SK-N-SH (cell line): ENCODE data around the gene NDP. TPM values are rescaled to one million over a fixed set of nuclear protein-coding genes. Genes with fewer than 3 reads are reported as not detected.

ENCODE experiments used
- CTCF ChIA-PET: fragments of 300-600, 350-600 bp; formaldehyde crosslinking; extraction: SDS; loops from one replicate; lab custom pipeline; 2021; lab: Yijun Ruan, JAX
- POLR2A ChIA-PET: fragments of 350-600 bp; sonication (Branson Sonifier 250); formaldehyde crosslinking; extraction: SDS; loops from one replicate; lab custom pipeline; 2020; ENCODE audit warnings: antibody characterized with exemption, inconsistent platforms; lab: Yijun Ruan, JAX
- DNase-seq: peaks from one replicate; pipeline ENCODE4 v3.0.0; 2012
- H2AFZ ChIP-seq: fragments of 200-600 bp; sonication (generic); 2 replicates; pipeline ENCODE4 v1.8.1; 2016; ENCODE audit warnings: antibody characterized with exemption, mild to moderate bottlenecking, low read depth
- H3F3A ChIP-seq: fragments of 200-600 bp; sonication (generic); replicated peaks from 2 replicates; pipeline ENCODE3; 2016; ENCODE audit warnings: antibody characterized with exemption, mild to moderate bottlenecking; ENCODE audit not compliant: insufficient read depth
- H3K27ac ChIP-seq, 2 experiments: fragments of 200-500 bp in 1 of 2; fragments of 200-600 bp in 1 of 2; sonication (Bioruptor generic) in 1 of 2; sonication (generic), shearing (Covaris generic) in 1 of 2; 2 replicates each; pipeline versions ENCODE4 v1.5.1 to v1.6.1; 2014 to 2016; ENCODE audit warnings: low read depth in 2 of 2, inconsistent platforms in 1 of 2, low read length in 1 of 2, mild to moderate bottlenecking in 1 of 2, mixed read lengths in 1 of 2
- H3K27me3 ChIP-seq: fragments of 200-600 bp; sonication (generic), shearing (Covaris generic); 2 replicates; pipeline ENCODE4 v1.6.1; 2016; ENCODE audit warnings: mixed run types; ENCODE audit not compliant: insufficient read depth
- H3K36me3 ChIP-seq, 2 experiments: fragments of 200-500 bp in 1 of 2; fragments of 200-600 bp in 1 of 2; sonication (Bioruptor generic) in 1 of 2; sonication (generic) in 1 of 2; replicated peaks in 1 of 2; 2 replicates each; pipeline versions ENCODE3 to v1.5.1; 2014 to 2016; ENCODE audit warnings: low read length in 1 of 2, mild to moderate bottlenecking in 1 of 2; ENCODE audit not compliant: insufficient read depth in 2 of 2, control insufficient read depth in 1 of 2
- H3K4me1 ChIP-seq, 2 experiments: fragments of 200-500 bp in 1 of 2; fragments of 200-600 bp in 1 of 2; sonication (Bioruptor generic) in 1 of 2; sonication (generic), shearing (Covaris generic) in 1 of 2; 2 replicates each; pipeline versions ENCODE4 v1.5.1 to v1.6.1; 2014 to 2016; ENCODE audit warnings: low read depth in 1 of 2, low read length in 1 of 2, mixed run types in 1 of 2; ENCODE audit not compliant: insufficient read depth in 2 of 2, control insufficient read depth in 1 of 2
- H3K4me2 ChIP-seq: fragments of 200-600 bp; sonication (generic), shearing (Covaris generic); 2 replicates; pipeline ENCODE4 v1.6.1; 2017; ENCODE audit warnings: mixed run types
- H3K4me3 ChIP-seq, 2 experiments: fragments of 200-500 bp in 1 of 2; fragments of 200-600 bp in 1 of 2; sonication (Bioruptor generic) in 1 of 2; sonication (generic), shearing (Covaris generic) in 1 of 2; 2 replicates each; pipeline versions ENCODE4 v1.5.1 to v1.8.1; 2014 to 2016; ENCODE audit warnings: low read depth in 2 of 2, inconsistent platforms in 1 of 2, low read length in 1 of 2, mild to moderate bottlenecking in 1 of 2, mixed read lengths in 1 of 2, moderate library complexity in 1 of 2
- H3K79me2 ChIP-seq: fragments of 200-600 bp; sonication (generic); 2 replicates; pipeline ENCODE4 v1.8.1; 2017; ENCODE audit warnings: mild to moderate bottlenecking; ENCODE audit not compliant: insufficient read depth
- H3K9ac ChIP-seq: fragments of 200-600 bp; sonication (generic); 2 replicates; pipeline ENCODE4 v1.6.1; 2017; ENCODE audit warnings: mixed run types
- H3K9me2 ChIP-seq: fragments of 200-600 bp; sonication (generic); 2 replicates; pipeline ENCODE4 v1.6.1; 2017; ENCODE audit warnings: mixed run types
- H3K9me3 ChIP-seq: fragments of 200-600 bp; sonication (generic); 2 replicates; pipeline ENCODE4 v1.6.1; 2017; ENCODE audit warnings: mixed run types, mild to moderate bottlenecking, moderate library complexity
- H4K20me1 ChIP-seq: fragments of 200-600 bp; sonication (generic); 2 replicates; pipeline ENCODE4 v1.6.1; 2017; ENCODE audit warnings: mild to moderate bottlenecking, mixed run types; ENCODE audit not compliant: insufficient read depth
- CHD2 ChIP-seq: fragments of 150-350 bp; IDR thresholded peaks from 2 replicates; pipeline ENCODE4 v1.6.1; 2018; ENCODE audit warnings: low read length; ENCODE audit not compliant: partially characterized antibody
- ELF1 ChIP-seq: IDR thresholded peaks from 2 replicates; pipeline ENCODE4 v1.4.0; 2012
- FOSL2 ChIP-seq: IDR thresholded peaks from 2 replicates; pipeline ENCODE4 v1.4.0; 2012; ENCODE audit warnings: low read depth, mild to moderate bottlenecking, moderate library complexity, borderline replicate concordance
- GABPA ChIP-seq: IDR thresholded peaks from 2 replicates; pipeline ENCODE4 v1.4.0; 2012; ENCODE audit warnings: low read depth, mild to moderate bottlenecking
- GATA2 ChIP-seq: sonication (generic); formaldehyde crosslinking; IDR thresholded peaks from 2 replicates; pipeline ENCODE4 v1.5.0; 2020; ENCODE audit warnings: mild to moderate bottlenecking, missing genetic modification reagents
- JUND ChIP-seq: IDR thresholded peaks from 2 replicates; pipeline ENCODE4 v1.4.0; 2012
- NFIC ChIP-seq: IDR thresholded peaks from 2 replicates; pipeline ENCODE4 v1.4.0; 2012; ENCODE audit warnings: borderline replicate concordance
- POLR2AphosphoS5 ChIP-seq: IDR thresholded peaks from 2 replicates; pipeline ENCODE4 v1.6.1; 2012; ENCODE audit warnings: low read depth, low read length
- RCOR1 ChIP-seq: fragments of 150-350 bp; IDR thresholded peaks from 2 replicates; pipeline ENCODE4 v1.6.1; 2017; ENCODE audit warnings: antibody characterized with exemption, low read length
- RFX5 ChIP-seq: IDR thresholded peaks from 2 replicates; pipeline ENCODE4 v1.6.1; 2012; ENCODE audit warnings: mild to moderate bottlenecking, improper control_type of control experiment, low read length
- RXRA ChIP-seq: IDR thresholded peaks from 2 replicates; pipeline ENCODE4 v1.4.0; 2012; ENCODE audit warnings: low read depth, mild to moderate bottlenecking, borderline replicate concordance
- TEAD4 ChIP-seq: IDR thresholded peaks from 2 replicates; pipeline ENCODE4 v1.4.0; 2012; ENCODE audit warnings: mild to moderate bottlenecking, borderline replicate concordance; ENCODE audit not compliant: insufficient read depth
- YY1 ChIP-seq: IDR thresholded peaks from 2 replicates; pipeline ENCODE4 v1.4.0; 2012; ENCODE audit warnings: low read depth, mild to moderate bottlenecking
- WGBS: methylation state at CpG from one replicate; pipeline ENCODE4 v1.1.6; 2017; ENCODE audit warnings: low lambda C conversion rate; 5-methylcytosine and 5-hydroxymethylcytosine counted together
- polyA plus RNA-seq, 3 experiments: library from polyadenylated mRNA; depleted of rRNA; stranded (reverse); fragments of >200 nt; gene quantifications; 2 replicates each; pipeline ENCODE4 v1.2.3, GENCODE V29; 2012
- TF ChIP-seq, protein P1 (sequence below): IDR thresholded peaks from 2 replicates; pipeline ENCODE4 v1.4.0; 2012; ENCODE audit warnings: low read depth, borderline replicate concordance
- TF ChIP-seq, protein P2 (sequence below): IDR thresholded peaks from 2 replicates; pipeline ENCODE4 v1.4.0; 2012; ENCODE audit warnings: low read depth

The NDP gene
- polyA plus RNA-seq, 1 of the 3 experiments (the other 2 are of a cell fraction), result 0.16 TPM

DNA sequence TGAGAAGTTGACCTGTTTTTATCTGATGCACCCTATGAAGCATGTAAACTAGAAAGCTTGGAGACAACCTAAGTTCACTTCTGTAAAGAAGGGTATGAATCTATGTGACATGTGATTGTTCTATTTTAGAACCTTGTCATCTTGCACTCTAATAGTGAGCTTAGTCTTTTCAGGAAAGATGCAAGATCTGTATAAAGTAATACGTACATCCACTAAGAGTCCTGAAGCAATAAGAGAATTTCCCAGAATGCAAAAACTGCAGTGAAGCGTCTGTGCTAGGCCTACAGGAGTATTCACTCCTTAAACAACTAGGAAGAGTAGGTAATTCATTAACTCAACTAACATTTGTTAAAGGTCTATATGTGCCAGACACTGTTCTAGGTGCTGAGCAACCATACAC lies 23.3 kb upstream of the NDP start:
- Histone ChIP-seq H3K4me2 (no peak overlapping the region), H2AFZ (no peak overlapping the region), H3K27me3 (no peaks in the 10 kb centered on the region), H3K9me2 (no peaks in the 10 kb centered on the region), H3K4me3 (no peak overlapping the region), H3K79me2 (no peaks in the 10 kb centered on the region), H3K36me3 (no peaks in the 10 kb centered on the region), H3K9ac (no peak overlapping the region), H3K27ac (no peak overlapping the region), H3K4me1 (no peaks in the 10 kb centered on the region), H3F3A (no peaks in the 10 kb centered on the region), H3K9me3 (no peaks in the 10 kb centered on the region), H4K20me1 (no peaks in the 10 kb centered on the region)
- ChIA-PET CTCF (no interaction called here), POLR2A (no interaction called here)
- DNase-seq, result no peak
- WGBS, result 33% methylated on average over 2 of the region's 2 CpGs
- TF ChIP-seq ELF1 (no peak), FOSL2 (no peak), RXRA (no peak), JUND (no peak), RCOR1 (no peak), GABPA (no peak), TEAD4 (no peak)

DNA sequence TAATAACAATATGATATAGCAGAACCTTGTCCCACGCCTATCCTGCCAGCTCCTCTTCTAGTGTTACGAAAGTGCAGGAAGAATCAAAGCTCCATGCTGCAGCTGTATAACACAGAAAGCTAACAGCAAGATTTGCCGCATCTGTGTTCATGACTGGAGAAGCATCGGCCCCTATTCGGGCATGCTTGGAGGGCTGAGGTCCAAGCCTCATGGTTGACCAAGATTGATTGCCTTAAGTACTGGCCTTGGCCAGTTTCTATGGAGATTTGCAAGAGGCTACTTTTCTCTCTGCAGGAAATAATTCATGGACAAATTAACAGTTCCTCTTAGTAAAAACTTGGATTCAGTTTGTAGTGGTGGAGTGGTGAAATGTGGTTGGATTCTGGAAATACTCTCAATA lies 12.9 kb upstream of the NDP start:
- no peaks in the 10 kb centered on the region for H3K9me3 ChIP-seq
- 69% methylated on average over 5 of the region's 5 CpGs for WGBS
- peaks cover 3% of the 10 kb centered on the region for H3F3A ChIP-seq
- H3K36me3 ChIP-seq, result no peaks in the 10 kb centered on the region
- POLR2A ChIA-PET, result no interaction called here
- TF ChIP-seq NFIC (no peak), TEAD4 (no peak), YY1 (no peak), RXRA (no peak), RFX5 (no peak)
- TF ChIP-seq, protein P1, sequence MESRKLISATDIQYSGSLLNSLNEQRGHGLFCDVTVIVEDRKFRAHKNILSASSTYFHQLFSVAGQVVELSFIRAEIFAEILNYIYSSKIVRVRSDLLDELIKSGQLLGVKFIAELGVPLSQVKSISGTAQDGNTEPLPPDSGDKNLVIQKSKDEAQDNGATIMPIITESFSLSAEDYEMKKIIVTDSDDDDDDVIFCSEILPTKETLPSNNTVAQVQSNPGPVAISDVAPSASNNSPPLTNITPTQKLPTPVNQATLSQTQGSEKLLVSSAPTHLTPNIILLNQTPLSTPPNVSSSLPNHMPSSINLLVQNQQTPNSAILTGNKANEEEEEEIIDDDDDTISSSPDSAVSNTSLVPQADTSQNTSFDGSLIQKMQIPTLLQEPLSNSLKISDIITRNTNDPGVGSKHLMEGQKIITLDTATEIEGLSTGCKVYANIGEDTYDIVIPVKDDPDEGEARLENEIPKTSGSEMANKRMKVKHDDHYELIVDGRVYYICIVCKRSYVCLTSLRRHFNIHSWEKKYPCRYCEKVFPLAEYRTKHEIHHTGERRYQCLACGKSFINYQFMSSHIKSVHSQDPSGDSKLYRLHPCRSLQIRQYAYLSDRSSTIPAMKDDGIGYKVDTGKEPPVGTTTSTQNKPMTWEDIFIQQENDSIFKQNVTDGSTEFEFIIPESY, result no peak
- H3K27ac ChIP-seq, result no peak overlapping the region
- no peak overlapping the region for H2AFZ ChIP-seq
- no peak overlapping the region for H3K4me3 ChIP-seq
- no peak overlapping the region for H3K4me2 ChIP-seq
- CTCF ChIA-PET, result interaction anchor here (1.2 kb wide), 1 partner anchor 28 kb away, joined by 3 read pairs; no protein-coding TSS in a partner anchor
- no peaks in the 10 kb centered on the region for H3K4me1 ChIP-seq
- DNase-seq, result no peak
- H4K20me1 ChIP-seq, result no peaks in the 10 kb centered on the region
- H3K9me2 ChIP-seq, result no peaks in the 10 kb centered on the region
- H3K79me2 ChIP-seq, result no peaks in the 10 kb centered on the region
- no peak overlapping the region for H3K9ac ChIP-seq
- H3K27me3 ChIP-seq, result no peaks in the 10 kb centered on the region

DNA sequence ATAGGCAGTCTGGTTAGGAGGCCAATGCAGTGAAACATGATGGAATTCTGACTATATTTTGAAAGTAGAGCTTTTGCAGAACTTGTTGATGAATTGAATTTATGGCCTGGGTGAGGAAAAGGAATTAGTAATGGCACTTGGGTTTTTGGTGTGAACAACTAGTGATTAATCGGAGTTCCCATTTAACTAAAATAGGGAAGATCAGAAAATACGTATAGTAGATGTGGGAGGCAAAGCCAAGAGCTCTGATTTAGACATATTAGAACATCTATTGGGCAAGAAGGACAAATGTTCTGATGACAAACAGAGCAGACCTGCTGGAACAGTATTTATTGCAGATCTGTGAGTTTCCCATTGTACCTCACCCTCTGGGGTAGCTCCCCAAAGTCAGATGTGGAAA lies 12.3 kb upstream of the NDP start:
- no peaks in the 10 kb centered on the region for H3K9me2 ChIP-seq
- ChIA-PET POLR2A (no interaction called here), CTCF (interaction anchor here (1.2 kb wide), 1 partner anchor 27 kb away, joined by 3 read pairs; no protein-coding TSS in a partner anchor)
- TF ChIP-seq, protein P2, sequence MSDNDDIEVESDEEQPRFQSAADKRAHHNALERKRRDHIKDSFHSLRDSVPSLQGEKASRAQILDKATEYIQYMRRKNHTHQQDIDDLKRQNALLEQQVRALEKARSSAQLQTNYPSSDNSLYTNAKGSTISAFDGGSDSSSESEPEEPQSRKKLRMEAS, result no peak
- TF ChIP-seq CHD2 (no peak), GATA2 (no peak), POLR2AphosphoS5 (no peak)
- TF ChIP-seq, protein P1, result no peak
- no peaks in the 10 kb centered on the region for H3K27me3 ChIP-seq
- peaks cover 3% of the 10 kb centered on the region for H3F3A ChIP-seq
- no peaks in the 10 kb centered on the region for H4K20me1 ChIP-seq
- no peak overlapping the region for H3K9ac ChIP-seq
- 61% methylated on average over 2 of the region's 2 CpGs for WGBS
- no peaks in the 10 kb centered on the region for H3K9me3 ChIP-seq
- no peak overlapping the region for H3K27ac ChIP-seq
- no peak overlapping the region for H3K4me2 ChIP-seq
- H2AFZ ChIP-seq, result no peak overlapping the region
- H3K4me3 ChIP-seq, result no peak overlapping the region
- H3K79me2 ChIP-seq, result no peaks in the 10 kb centered on the region
- DNase-seq, result no peak
- H3K36me3 ChIP-seq, result no peaks in the 10 kb centered on the region
- H3K4me1 ChIP-seq, result no peaks in the 10 kb centered on the region
